Measurements from ENCODE around the gene KNTC1.

DNA sequence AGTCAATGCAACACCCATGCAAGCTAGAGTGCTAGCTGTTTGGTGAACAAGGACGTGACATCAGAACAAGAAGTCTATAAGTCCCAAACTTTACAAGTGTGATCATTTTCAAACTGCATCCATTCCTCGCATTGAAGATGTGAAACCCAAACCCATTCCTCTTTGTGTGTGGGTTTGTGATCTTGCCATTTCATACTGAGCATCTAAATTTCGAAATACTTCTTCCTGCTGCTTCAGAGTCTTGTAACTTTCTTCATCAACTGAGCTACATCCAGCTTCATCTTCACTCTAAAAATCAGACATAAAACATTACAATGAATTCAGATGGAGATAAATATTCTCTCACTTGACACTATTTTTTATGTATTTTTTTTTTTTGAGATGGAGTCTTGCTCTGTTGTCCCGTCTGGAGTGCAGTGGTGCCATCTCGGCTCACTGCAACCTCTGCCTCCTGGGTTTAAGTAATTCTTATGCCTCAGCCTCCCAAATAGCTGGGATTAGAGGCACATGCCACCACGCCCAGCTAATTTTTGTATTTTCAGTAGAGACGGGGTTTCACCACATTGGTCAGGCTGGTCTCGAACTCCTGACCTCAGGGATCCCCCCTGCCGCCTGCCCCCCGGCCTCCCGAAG lies 21.5 kb upstream of the KNTC1 start:
- TF ChIP-seq CTCF (IDR thresholded peaks at IDR 0.05; ENCODE audit: insufficient read depth, low read length) (no peak), POLR2AphosphoS5 (IDR thresholded peaks at IDR 0.05; ENCODE audit: low read depth) (no peak)

Measured in HL-60 (cell line).